Endothelial cell (in vitro differentiated cells): ENCODE data around the gene STEEP1. TPM values are rescaled to one million over a fixed set of nuclear protein-coding genes. Genes with fewer than 3 reads are reported as not detected.

Experiments
- DNase-seq: peaks from one replicate; pipeline ENCODE4 v3.0.0; 2021; ENCODE audit warnings: low spot score
- H3K27ac Mint-ChIP-seq: one replicate; pipeline ENCODE4 v1.8.0; 2021; ENCODE audit warnings: mixed read lengths, inconsistent platforms; ENCODE audit not compliant: unreplicated experiment
- H3K27me3 Mint-ChIP-seq: one replicate; pipeline ENCODE4 v1.8.0; 2021; ENCODE audit warnings: mild to moderate bottlenecking, moderate library complexity, mixed read lengths, inconsistent platforms; ENCODE audit not compliant: unreplicated experiment
- H3K36me3 Mint-ChIP-seq: one replicate; pipeline ENCODE4 v1.8.0; 2021; ENCODE audit warnings: mild to moderate bottlenecking, low read depth, mixed read lengths, inconsistent platforms; ENCODE audit not compliant: unreplicated experiment
- H3K4me1 Mint-ChIP-seq: one replicate; pipeline ENCODE4 v1.8.0; 2021; ENCODE audit warnings: mild to moderate bottlenecking, mixed read lengths, inconsistent platforms; ENCODE audit not compliant: unreplicated experiment
- H3K4me3 Mint-ChIP-seq: one replicate; pipeline ENCODE4 v1.8.0; 2021; ENCODE audit warnings: mild to moderate bottlenecking, mixed read lengths, inconsistent platforms; ENCODE audit not compliant: unreplicated experiment
- H3K9me3 Mint-ChIP-seq: one replicate; pipeline ENCODE4 v1.8.0; 2021; ENCODE audit warnings: mixed read lengths, inconsistent platforms; ENCODE audit not compliant: unreplicated experiment
- total RNA-seq: library from RNA; stranded (reverse); fragmentation: NEBNext Ultra II Directional; extraction: Animal tissue kit (Norgen Biotek cat#: 25700); gene quantifications from one replicate; pipeline ENCODE4 v1.2.1, GENCODE V29; 2021; ENCODE audit not compliant: unreplicated experiment
- TF ChIP-seq, protein P1 (sequence below): fragments of 200-600 bp; sonication (generic); IDR thresholded peaks from one replicate; pipeline ENCODE4 v1.5.0; 2021; ENCODE audit warnings: antibody characterized with exemption; ENCODE audit not compliant: unreplicated experiment

STEEP1 gene
- total RNA-seq, 1 donor from 2014 or later, result 24.2 TPM

DNA sequence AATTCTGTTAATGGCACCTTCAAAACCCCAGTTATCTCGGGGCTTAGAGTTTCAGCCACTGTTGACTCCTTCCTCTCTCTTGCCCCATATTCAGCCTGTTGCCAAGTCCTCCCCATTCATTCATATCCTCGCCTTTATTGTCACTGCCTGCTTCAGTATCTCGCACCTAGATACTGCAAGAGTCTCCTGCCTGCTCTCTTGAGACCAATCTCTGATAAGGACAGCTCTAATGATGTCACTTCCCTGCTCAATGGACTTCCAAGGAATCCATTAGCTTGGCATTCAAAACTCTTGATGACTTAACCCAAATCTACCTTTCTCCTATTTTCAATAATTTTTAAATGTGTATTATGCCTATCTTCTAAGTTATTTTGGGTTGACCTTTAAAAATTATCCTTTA, 8.0 kb upstream of the STEEP1 start:
- peaks cover 7% of the 10 kb centered on the region for H3K4me1 Mint-ChIP-seq

DNA sequence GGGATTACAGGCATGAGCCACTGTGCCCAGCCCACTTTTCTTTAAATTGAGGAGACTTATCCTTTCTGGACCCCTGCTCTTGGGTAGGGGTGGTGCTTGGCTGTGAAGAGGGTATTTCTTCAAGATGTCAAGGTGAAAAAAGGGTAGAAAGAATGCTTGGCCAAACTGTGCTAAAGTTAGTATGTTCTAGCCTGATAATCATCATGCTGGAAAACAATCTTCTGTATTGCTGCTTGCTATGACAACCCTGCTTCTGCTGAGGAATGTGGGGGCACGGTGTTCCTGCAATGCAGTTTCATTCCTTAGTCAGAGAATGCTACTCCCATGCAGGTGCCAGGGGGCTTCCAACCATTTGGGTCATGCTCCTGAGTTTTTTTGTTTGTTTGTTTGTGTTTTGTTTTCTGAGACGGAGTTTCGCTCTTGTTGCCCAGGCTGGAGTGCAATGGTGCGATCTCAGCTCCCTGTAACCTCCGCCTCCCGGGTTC, 5.2 kb upstream of the STEEP1 start:
- Mint-ChIP-seq H3K4me3 (no peak overlapping the region), H3K9me3 (no peaks in the 10 kb centered on the region), H3K36me3 (no peaks in the 10 kb centered on the region), H3K4me1 (peaks cover 7% of the 10 kb centered on the region), H3K27ac (no peak overlapping the region), H3K27me3 (no peaks in the 10 kb centered on the region)
- TF ChIP-seq, protein P1, sequence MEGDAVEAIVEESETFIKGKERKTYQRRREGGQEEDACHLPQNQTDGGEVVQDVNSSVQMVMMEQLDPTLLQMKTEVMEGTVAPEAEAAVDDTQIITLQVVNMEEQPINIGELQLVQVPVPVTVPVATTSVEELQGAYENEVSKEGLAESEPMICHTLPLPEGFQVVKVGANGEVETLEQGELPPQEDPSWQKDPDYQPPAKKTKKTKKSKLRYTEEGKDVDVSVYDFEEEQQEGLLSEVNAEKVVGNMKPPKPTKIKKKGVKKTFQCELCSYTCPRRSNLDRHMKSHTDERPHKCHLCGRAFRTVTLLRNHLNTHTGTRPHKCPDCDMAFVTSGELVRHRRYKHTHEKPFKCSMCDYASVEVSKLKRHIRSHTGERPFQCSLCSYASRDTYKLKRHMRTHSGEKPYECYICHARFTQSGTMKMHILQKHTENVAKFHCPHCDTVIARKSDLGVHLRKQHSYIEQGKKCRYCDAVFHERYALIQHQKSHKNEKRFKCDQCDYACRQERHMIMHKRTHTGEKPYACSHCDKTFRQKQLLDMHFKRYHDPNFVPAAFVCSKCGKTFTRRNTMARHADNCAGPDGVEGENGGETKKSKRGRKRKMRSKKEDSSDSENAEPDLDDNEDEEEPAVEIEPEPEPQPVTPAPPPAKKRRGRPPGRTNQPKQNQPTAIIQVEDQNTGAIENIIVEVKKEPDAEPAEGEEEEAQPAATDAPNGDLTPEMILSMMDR, result no peak
- no peak for DNase-seq

More for the DNA sequence above, 8.0 kb upstream of the STEEP1 start:
- Mint-ChIP-seq H3K27ac (peak overlapping the region; percentile 92), H3K4me3 (peak overlapping the region; percentile 96), H3K27me3 (no peaks in the 10 kb centered on the region), H3K36me3 (no peaks in the 10 kb centered on the region), H3K9me3 (no peaks in the 10 kb centered on the region)
- no peak for DNase-seq
- TF ChIP-seq, protein P1, result no peak

DNA sequence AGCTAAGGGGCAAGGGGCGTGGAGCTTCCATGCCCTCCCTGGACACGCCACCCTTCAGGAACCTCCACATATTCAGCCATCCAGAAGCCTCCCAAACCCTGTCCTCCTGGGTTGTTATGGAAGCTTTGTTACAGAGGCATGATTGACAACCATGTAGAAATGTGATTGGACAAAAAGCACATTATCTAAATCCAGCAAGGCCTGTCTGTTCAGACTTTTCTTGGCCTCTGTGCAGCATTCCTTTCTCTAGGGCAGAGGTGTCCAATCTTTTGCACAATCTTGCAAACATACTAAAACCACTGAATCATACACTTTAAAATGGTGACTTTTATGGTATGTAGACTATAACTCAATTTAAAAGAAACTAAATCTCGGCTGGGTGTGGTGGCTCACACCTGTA, 12.7 kb downstream of the STEEP1 start:
- TF ChIP-seq, protein P1, result no peak
- Mint-ChIP-seq H3K4me3 (no peak overlapping the region), H3K36me3 (peaks cover 3% of the 10 kb centered on the region), H3K27me3 (no peaks in the 10 kb centered on the region), H3K27ac (no peak overlapping the region), H3K9me3 (no peaks in the 10 kb centered on the region), H3K4me1 (no peaks in the 10 kb centered on the region)
- DNase-seq, result no peak

DNA sequence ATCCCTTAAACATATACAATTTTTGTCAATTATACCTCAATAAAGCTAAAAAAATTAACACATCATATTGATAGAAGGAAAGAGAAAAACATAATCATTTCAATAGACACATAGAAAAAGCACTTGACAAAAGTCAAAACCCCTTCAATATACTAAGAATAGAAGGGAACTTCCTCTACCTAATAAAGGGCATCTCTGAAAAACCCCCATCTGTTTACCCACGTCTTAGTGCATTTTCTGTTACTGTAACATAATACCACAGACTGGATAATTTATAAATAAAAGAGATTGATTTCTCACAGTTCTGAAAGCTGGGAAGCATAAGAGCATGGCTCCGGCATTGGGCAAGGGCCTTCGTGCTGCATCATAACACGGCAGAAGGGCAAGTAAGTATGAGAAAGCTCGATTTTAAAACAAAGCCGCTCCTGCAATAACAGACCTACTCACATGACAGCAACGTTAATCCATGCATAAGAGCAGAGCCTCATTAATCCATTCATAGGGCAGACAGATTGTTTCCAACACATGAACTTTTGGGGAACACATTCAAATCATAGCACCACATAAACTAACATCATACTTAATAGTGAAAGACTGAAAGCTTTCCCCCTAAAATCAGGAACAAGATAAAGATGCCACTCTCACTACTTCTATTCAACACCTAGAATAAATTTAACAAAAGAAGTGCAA, 15.7 kb downstream of the STEEP1 start:
- no peak for DNase-seq
- TF ChIP-seq, protein P1, result no peak
- H3K27ac Mint-ChIP-seq, result no peak overlapping the region
- H3K9me3 Mint-ChIP-seq, result no peaks in the 10 kb centered on the region
- H3K36me3 Mint-ChIP-seq, result no peaks in the 10 kb centered on the region
- no peaks in the 10 kb centered on the region for H3K27me3 Mint-ChIP-seq
- H3K4me3 Mint-ChIP-seq, result no peak overlapping the region
- no peaks in the 10 kb centered on the region for H3K4me1 Mint-ChIP-seq

DNA sequence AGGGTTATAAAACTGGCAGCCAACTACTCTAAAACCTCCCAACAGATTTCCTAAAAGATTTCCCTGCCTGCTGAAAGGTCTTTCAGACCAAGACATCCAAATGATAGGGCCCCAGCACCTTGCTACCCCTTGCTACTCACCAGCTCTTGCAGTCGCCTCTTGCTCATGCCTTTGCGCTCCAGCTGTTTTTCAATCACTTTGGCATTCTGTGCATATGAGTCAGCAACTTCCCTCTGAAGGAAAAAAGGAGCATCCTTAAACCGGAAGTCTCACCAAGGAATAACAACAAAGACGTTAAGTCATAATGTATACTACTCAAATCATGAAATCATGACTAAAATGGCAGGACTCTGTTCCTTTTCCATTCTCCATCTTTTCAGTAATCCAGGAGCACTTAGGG, 24.0 kb downstream of the STEEP1 start:
- peak overlapping the region; percentile 77 for H3K27ac Mint-ChIP-seq
- DNase-seq, result no peak
- no peaks in the 10 kb centered on the region for H3K9me3 Mint-ChIP-seq
- peaks cover 2% of the 10 kb centered on the region for H3K4me1 Mint-ChIP-seq
- H3K27me3 Mint-ChIP-seq, result no peaks in the 10 kb centered on the region
- H3K36me3 Mint-ChIP-seq, result no peaks in the 10 kb centered on the region
- TF ChIP-seq, protein P1, result no peak
- H3K4me3 Mint-ChIP-seq, result no peak overlapping the region
